GM19455 (cell line): ENCODE results near the gene CSNK1A1.
"Not testable (repeated sequence)": the region's sequence is repeated elsewhere in the genome, so short reads cannot be mapped to it uniquely, and the experiment has no call there.

Source experiments
- ATAC-seq: cut with Tn5 transposase; IDR thresholded peaks from one replicate; pipeline ENCODE4 v1.9.1; 2021; ENCODE audit not compliant: unreplicated experiment

The CSNK1A1 gene

DNA sequence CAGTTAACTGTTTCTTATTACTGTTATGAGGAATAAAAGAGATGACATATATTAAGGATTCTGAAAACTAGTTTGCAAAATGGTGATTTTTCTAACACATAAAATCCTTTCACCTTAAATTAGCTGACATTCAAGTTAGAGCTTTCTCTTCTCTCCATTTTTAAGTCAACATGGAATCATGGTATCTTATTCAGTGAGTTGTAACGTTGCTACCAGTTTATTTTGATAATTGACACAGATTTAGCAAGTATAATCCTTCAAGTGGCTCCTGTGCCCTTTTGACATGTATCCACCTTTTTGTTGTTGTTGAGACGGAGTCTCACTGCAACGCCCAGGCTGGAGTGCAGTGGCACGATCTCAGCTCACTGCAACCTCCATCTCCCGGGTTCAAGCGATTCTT is 58.5 kb downstream of the CSNK1A1 start:
- no peak for ATAC-seq

DNA sequence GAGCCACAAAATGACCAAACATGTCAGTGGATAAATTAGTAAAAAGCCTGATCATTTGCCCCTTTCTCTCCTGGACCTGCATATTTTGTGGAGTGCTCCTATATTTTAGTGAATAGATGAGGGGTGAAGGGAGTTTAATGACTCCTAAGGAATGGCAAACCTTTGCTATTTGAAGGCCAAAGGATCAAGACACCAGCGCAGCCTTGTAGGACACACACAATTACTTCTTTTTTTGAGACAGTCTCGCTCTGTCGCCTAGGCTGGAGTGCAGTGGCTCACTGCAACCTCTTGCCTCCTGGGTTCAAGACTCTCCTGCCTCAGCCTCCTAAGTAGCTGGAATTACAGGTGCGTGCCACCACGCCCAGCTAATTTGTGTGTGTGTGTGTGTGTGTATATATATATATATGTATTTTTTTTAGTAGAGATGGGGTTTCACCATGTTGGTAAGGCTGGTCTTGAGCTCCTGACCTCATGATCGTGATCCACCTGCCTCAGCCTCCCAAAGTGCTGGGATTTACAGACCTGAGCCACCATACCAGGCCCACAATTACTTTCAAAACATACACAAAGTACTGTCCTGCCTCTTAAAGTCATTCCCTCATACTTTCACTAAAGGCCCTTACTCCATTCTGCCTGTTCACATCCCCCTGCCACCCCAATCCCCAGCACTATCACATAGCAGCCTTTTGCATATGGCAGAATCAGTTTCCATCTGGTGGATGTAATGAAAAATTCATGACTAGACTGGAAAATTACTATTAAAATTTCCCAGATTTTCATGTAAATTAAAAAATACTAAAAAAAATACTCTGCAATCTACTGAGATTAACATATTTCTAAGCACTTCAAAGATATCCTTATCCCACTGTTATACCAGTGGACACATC is 60.4 kb downstream of the CSNK1A1 start:
- ATAC-seq: no peak

DNA sequence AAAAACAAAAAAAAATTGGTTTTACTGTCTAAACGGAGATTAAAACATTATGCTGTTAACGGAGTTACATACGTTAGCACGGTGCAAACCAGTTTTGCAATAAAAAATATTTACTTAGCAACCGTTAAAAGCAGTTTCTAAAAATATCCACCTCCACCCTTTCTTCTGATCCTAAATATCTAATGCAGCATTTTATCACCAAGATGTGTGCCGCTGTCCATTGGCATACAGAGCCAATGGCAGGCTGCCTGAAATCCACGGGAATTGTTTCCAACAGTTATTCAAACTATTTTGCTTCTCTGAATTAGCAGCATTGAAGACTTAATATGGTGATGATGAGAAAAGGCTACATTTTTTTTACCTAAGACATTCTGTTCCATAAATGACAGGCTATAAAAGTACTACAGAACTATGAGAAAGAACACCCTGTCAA is 61.6 kb downstream of the CSNK1A1 start:
- no peak for ATAC-seq

DNA sequence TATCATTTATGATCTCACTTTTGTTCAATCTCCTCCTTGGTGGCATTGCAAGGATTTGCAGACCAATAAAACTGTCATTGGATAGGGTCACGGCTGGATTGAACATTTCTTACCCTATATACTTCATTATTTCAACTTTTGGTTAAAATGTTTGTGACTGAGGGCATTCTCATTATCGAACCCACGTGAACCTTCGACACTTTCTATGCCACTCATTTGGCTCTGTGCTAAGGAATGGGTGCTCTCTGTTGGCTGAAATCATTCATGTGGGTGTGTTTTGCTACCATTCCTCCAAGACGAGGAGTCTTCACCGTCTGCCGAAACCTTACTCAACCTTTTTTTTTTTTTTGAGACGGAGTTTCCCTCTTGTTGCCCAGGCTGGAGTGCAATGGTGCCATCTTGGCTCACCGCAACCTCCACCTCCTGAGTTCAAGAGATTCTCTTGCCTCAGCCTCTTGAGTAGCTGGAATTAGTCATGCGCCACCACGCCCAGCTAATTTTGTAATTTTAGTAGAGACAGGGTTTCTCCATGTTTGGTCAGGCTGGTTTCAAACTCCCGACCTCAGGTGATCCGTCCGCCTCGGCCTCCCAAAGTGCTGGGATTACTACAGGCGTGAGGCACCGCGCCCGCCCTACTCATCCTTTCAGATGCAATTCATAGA is 62.5 kb downstream of the CSNK1A1 start:
- ATAC-seq: no peak

DNA sequence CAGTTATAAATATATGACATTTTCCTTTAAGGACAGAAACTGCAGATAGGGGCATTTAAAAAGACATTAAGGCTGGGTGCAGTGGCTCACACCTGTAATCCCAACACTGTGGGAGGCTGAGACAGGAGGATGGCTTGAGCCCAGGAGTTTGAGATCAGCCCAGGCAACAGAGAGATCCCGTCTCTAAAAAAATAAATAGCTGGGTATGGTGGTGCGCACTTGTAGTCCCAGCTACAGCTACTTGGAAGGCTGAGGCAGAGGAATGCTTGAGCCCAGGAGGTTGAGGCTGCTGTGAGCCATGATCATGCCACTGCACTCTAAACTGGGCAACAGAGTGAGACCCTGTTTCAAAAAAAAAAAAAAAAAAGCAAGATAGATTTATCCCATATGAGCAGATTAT is 63.6 kb downstream of the CSNK1A1 start:
- ATAC-seq: no peak

DNA sequence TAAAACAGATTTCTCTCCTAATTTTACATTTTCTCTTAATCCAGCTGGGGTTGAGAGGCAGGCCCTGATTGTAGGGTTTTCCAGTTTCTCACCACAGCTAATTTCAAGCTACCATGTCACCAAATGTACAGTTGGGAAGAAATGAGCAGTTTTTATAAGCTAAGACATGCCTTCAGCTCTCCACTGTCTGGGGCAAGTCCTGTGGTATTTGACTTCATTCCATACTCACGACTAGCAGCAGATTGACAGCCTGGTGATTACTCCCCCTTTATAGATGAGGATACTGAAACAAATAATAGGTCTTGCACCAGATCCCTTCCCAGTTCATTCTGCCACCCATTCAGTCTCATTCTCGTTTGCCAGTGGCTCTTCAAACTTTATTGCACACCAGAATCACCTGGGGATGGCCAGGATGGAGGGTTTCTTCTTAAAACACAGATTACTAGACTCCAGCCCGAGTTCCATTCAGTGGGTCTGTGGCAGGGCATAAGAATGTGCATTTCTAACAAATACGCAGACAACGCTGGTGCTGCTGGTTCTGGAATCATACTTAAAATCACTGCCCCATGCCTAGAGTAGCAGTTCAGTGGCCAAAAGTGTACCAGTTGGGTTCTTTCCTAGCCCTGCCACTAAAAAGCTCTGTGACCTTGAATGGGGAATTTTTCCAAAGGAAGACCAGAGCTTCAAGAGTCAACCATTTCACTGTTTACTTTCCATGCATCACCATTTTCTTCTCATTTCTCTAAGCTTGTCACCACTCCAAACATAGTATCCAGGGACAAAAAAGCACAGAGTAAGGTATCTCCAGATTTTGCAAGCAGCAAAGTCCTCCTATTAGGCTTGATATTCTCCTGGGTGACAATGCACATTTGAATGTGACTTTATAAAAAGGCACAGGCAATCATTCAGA is 64.3 kb downstream of the CSNK1A1 start:
- no peak for ATAC-seq

DNA sequence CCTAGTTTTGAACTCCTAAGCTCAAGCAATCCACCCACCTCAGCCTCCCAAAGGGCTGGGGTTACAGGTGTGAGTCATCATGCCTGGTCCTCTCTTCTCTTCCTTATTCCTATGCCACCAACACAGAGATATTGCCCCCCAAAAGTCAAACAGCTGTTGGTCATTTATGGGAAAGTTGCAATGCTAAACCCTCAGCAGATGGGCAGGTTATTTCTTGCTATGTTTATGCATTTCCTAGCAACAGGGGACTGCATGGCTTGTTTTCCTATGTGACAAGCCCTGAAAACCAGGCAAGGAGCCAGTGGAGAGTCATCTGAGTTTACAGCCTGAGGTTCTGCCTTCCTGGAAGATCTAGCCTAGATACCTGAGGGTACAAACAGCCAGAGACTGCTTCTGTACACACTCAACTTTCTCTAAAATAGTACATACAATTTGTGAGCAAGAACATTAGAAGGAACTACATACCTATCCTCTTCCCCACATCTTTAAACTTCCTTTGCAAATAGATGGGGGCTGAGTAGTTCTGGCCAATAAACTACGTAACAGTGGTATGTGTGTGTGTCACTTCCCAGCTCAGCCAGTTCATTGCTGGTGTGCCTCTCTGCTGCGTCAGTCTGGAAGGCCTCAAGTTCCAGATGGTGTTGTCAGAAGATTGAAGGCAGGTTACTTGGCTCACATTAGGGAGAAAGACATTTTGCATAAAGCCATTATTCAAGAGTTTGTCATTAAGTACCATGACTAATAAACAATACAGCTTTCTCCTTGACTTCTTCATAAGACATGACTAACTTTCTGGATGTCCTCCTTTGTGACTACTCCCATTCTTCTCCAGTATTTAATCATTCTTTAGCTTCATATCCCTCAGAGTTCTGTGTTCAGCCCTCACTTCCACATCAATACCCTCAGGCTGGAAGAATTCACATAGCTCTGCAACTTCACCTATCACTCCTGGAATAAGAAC is 65.3 kb downstream of the CSNK1A1 start:
- ATAC-seq: no peak

DNA sequence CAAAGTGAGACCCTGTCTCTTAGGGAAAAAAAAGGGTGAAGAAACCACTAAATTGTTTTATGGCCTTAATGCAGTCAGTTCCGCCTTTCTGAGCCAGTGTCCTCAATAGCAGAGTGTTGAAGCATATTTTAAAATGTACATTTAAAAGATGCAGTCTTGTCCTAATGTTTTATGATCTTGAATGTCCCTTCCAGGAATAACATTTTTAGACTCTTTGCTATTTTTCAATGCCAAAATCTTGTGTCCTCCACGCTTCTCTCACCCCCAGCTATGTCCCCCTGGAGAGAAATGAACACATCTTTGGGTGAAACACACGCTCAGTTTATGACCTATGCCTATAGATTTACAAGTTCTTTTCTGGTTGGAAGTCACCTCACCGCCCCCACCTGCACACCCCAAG is 69.8 kb downstream of the CSNK1A1 start:
- no peak for ATAC-seq

DNA sequence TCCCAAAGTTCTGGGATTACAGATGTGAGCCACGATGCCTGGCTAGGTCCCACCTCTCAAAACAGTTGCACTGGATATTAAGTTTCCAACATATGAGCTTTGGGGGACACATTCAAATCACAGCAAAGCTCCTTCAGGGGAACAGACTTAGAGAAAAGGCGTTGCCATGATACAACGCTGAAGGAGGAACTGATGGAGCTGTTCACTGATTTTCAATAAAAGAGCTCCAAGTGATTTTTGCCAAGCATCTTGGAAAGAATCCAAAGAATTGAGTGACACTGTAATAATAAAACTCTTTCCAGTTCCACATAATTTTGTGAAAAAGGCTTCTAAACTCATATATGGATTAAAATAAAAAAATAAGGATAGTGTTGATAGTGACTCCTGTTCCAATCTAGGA is 72.5 kb downstream of the CSNK1A1 start:
- no peak for ATAC-seq

DNA sequence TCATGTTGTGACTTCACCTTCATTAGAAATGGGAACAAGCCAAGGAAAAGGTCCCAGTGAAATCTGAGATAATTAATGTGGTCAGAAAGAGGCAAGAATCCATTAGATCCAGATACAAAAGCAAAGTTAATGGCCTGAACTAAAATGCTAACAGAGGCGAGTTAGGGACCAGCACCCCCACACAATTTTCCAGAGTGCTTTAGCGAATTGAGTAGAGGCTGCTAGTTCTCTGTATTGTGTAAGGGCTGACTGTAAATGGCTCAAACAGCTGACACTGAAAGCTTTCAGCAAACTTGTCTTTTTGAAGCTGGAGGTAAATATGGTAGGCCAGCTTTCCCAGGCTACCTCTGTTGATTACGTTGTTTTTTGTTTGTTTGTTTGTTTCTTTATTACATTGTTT is 75.5 kb downstream of the CSNK1A1 start:
- ATAC-seq: no peak

DNA sequence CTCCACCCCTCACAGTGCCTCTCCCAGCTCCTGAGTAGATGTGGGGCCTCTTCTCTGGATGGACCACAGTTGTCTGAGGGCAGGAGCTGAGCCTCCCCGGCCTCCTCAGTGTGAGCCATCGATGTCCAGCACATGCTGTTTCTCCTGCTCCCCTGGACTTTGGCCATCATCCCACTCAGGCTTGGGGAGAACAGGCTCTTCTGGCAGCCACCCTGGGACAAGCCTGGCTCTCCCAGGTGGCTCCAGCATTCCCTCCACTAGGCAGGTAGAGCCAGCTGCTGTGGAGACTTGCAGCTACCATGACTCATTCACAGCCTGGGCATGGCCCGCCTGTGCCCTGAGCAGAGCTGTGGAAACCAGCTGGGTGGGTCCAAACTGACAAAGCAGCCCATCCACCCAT is 77.0 kb downstream of the CSNK1A1 start:
- no peak for ATAC-seq

DNA sequence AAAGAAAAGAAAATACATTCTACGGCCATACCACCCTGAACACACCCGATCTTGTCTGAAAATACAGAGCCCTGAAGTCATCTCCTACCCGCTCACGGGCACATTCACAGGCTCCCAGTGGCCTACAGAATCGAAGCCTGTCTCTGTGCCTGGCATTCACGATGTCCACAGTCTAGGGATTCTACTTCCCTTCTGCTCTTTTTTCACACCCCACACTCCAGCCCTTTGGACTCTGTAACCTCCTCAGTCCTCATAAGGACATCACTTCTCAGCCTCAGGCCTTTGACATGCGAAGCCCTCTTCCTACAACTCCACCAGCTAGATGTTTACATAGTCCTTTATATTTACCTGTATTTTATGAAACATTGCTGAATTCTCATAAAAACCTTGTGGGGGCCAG is 77.8 kb downstream of the CSNK1A1 start:
- no peak for ATAC-seq

DNA sequence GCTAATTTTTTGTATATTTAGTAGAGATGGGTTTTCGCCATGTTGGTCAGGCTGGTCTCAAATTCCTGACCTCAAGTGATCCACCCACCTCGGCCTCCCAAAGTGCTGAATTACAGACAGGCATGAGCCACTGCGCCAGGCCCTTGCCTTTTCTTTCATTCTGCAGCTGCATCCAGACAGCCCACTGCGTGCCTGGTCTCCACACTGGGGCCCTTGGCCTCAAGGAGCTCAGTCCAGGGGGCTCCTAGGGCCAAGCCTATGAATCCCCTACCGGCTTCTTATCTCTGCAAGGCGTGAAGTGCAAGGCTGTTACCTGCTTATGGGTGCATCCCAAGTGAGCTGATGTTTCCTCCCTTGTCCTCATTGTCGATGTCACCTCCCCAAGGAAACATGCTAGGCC is 78.8 kb downstream of the CSNK1A1 start:
- ATAC-seq: no peak

DNA sequence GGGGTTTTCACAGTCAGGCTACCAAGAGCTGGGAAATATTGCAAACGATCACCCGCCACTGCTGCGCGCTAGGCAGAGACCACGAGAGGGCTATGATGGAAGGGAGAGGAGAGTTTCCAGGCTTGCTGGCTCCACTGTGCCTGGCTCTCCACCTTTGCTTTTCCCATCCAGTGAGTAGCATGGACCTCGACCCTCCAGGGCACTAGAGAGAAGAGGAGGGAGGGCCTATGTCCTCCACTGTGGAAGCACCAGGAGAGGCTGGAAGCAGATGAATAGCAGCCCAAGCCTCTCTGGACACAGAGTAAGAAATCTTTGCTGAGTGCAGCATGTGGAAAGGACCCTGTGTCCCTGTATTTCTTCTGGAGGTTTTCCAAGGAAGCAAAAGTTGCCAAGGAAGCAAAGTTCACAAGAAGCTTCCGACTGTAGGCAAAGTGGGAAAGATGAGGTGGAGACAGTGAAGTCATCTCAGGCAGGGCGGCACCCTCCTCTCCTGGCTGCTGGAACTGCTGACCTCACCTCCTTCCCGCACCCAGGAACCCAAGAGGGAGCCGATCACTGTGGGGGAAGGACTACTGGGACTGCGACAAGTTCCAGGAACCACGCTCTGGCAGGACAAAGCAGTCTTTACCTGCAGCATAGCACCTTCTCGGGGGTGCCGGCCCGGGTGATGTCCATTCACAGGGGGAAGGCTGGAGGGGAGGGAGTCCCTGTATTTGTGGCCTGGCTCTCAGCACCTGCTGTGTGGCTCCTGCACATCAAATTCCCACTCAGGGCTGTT is 79.6 kb downstream of the CSNK1A1 start:
- ATAC-seq: no peak

DNA sequence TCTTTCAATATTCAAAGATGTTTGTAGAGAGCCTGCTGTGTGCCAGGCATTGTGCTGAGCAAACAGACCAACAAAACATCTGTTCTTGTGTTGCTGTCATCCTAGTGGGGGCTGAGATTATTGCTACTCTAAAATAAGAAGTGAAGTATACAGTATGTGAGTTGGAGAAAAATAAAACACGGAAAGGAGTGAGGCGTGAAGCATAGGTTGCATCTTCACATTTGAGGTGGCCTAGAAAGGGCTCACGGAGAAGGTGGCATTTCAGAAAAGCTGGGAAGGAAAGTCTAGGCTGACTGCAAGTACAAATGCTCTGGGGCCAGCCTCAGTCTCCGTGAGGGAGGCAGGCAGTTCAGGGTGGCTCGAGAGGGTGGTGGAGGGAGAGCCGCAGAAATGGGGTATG is 80.3 kb downstream of the CSNK1A1 start:
- ATAC-seq: no peak

DNA sequence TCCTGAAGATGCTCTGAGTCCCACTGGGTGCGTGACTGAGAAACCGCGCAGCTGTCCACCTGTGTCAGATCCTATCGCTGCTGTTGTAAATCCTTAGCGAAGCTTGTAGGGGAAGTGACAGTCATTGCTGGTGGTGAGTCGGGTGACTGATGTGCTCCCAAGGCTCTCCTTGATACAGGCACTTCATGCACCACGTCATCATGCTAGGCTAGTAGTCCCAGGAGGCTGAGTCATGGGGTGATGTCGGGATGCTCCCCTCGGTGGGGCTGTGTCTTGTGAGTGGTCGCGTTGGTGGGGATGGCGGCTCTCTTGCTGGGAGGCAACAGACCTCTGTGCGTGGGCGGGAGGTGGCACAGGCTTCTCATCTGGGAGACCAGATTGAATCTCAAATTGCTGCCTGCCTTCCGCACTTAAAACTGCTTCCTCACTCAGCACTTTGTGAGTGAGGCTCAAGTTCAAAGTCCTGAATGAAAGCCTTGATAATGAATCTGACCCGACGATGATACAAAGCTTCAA is 84.7 kb downstream of the CSNK1A1 start:
- ATAC-seq: no peak

DNA sequence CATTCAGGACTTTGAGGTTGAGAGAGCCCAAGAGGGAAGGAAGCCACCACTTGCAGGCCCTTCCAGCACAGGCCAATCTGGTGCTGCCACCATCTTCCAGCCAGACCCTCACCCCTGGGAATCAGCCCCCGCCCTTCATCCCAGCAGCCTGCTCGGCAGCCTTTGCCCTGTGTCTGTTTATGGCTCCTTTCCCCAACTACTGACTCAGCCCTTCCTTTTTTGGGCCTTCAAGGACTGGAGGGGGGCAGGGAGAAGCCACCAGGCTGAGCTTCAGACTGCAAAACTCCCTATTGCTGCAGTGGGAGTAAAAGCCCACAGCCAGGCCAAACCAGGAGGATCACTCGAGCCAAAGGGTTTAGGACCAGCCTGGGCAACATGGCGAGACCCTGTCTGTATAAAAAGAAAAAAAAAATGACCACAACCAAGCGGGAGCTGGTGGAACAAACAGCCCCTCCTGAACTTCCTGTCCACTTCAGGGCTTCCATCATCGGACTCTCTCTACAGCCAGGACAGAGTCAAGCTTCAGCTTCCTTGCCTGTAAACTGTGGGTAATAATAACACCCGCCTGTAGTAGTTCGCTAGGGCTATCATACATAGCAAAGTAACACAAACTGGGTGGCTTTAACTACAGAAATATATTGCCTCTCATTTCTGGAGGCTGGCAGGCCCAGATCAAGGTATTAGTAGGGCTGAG is 86.3 kb downstream of the CSNK1A1 start:
- no peak for ATAC-seq

DNA sequence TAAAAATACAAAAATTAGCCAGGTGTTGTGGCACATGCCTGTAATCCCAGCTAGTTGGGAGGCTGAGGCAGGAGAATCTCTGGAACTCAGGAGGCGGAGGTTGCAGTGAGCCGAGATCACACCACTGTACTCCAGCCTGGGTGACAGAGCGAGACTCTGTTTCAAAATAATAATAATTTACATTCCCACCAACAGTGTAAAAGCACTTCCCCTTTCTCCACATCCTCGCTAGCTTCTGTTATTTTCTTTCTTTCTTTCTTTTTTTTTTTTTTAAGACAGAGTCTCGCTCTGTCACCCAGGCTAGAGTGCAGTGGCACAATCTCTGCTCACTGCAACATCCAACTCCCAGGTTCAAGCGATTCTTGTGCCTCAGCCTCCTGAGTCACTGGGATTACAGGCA is 89.3 kb downstream of the CSNK1A1 start:
- ATAC-seq: not testable (repeated sequence)

DNA sequence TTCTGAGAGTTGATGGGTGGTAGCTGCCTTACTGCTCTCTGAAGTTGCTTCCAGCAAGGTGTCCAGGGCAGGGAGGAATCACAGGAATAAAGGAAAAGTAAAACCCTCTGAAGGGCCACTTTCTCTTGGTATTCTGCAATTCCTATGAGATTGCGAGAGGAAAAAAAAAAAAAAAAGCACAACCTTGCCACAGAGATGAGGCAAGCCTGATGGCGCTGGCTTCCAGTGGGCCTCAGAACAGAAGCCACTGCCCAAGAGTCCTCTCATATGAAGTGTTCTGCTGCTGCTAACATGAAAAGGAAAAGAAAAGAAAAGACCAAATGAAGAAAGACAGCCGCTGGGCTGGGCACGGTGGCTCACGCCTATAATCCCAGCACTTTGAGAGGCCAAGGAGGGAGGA is 91.3 kb downstream of the CSNK1A1 start:
- ATAC-seq: no peak
